ENCODE measurements around the gene PPM1K. TPM values are rescaled to one million over a fixed set of nuclear protein-coding genes. Genes with fewer than 3 reads are reported as not detected.

Gene PPM1K
- total RNA-seq, 1 donor from 2014 or later = 23.2 TPM

DNA sequence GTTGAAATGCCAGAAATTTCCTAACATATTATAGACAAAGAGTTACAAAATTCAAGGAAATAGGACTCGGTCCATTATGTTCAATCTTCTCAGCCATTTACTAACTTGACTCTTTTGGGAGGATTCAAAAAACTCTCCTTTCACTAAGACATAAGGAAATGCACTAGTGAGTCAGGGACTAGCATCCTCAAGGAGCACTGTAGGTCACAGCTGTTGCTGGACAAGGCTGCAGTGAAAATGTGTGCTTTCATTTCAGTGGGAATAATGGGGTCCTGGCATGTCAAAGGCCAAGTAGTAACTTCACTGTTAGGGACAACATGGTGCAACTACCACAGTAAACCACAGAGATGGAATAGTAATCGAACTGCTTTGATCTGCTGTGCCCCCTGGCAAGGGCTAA, 69.0 kb downstream of the PPM1K start:
- peaks cover 9% of the 10 kb centered on the region for H3K4me1 Mint-ChIP-seq (ENCODE audit: unreplicated experiment)
- DNase-seq (ENCODE audit: extremely low spot score, unreplicated experiment) = no peak
- TF ChIP-seq, protein P1, sequence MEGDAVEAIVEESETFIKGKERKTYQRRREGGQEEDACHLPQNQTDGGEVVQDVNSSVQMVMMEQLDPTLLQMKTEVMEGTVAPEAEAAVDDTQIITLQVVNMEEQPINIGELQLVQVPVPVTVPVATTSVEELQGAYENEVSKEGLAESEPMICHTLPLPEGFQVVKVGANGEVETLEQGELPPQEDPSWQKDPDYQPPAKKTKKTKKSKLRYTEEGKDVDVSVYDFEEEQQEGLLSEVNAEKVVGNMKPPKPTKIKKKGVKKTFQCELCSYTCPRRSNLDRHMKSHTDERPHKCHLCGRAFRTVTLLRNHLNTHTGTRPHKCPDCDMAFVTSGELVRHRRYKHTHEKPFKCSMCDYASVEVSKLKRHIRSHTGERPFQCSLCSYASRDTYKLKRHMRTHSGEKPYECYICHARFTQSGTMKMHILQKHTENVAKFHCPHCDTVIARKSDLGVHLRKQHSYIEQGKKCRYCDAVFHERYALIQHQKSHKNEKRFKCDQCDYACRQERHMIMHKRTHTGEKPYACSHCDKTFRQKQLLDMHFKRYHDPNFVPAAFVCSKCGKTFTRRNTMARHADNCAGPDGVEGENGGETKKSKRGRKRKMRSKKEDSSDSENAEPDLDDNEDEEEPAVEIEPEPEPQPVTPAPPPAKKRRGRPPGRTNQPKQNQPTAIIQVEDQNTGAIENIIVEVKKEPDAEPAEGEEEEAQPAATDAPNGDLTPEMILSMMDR (conservative IDR thresholded peaks at IDR 0.05) = no peak
- H3K27ac Mint-ChIP-seq = no peak overlapping the region
- H3K36me3 Mint-ChIP-seq = no peaks in the 10 kb centered on the region
- H3K9me3 Mint-ChIP-seq = peaks cover 4% of the 10 kb centered on the region
- peaks cover 7% of the 10 kb centered on the region for H3K27me3 Mint-ChIP-seq
- no peak overlapping the region for H3K4me3 Mint-ChIP-seq

DNA sequence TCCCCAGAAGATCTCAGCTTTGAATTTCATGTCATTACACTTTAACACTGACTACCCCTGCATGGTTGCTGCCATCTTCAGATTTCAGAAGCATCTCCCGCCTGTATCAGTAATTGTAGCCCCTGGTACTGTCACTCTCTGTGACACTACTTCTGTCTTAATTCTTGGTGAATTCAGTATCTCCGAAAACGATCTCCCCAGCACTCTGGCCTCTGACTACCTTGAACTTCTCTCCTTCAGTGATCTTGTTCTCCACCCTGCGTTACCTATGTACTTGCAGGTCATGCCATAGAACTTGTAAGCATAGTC, 72.2 kb downstream of the PPM1K start:
- H3K27me3 Mint-ChIP-seq = peaks cover 4% of the 10 kb centered on the region
- H3K9me3 Mint-ChIP-seq = no peaks in the 10 kb centered on the region
- no peaks in the 10 kb centered on the region for H3K36me3 Mint-ChIP-seq
- H3K4me3 Mint-ChIP-seq = no peak overlapping the region
- H3K4me1 Mint-ChIP-seq (ENCODE audit: unreplicated experiment) = peaks cover 5% of the 10 kb centered on the region
- TF ChIP-seq, protein P1 (conservative IDR thresholded peaks at IDR 0.05) = no peak
- DNase-seq (ENCODE audit: extremely low spot score, unreplicated experiment) = no peak
- H3K27ac Mint-ChIP-seq = no peak overlapping the region

DNA sequence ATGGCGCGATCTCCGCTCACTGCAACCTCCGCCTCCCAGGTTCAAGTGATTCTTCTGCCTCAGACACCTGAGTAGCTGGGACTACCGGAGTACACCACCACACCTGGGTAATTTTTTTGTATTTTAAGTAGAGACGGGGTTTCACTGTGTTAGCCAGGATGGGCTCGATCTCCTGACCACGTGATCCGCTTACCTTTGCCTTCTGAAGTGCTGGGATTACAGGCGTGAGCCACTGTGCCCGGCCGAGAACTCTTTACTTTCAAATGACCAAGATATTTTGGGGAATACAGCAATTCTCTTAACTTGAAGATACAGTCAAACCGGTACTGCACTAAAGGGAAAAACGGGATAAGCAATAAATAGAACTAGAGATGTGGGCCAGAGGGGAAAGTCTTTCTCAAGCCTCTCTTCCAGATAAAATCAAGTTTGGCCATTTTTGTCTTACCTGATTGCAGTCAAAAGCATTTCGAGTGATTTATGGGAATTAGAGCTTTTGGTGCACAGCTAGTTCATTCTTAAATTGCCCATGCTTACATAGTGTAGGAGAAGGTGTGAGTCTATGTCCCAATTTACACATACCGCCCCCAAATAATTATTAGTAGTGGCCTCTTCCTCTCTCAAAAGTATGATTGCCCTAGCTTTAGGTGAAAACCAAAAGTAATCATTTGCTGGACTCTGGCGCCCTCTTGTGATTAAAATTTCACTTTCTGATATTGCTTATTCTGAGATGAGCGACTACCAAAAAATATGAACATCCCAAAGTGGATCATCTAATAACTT, 72.7 kb downstream of the PPM1K start:
- Mint-ChIP-seq H3K36me3 (no peaks in the 10 kb centered on the region), H3K4me1 (ENCODE audit: unreplicated experiment) (peaks cover 5% of the 10 kb centered on the region), H3K27me3 (peaks cover 4% of the 10 kb centered on the region), H3K4me3 (no peak overlapping the region), H3K27ac (no peak overlapping the region), H3K9me3 (no peaks in the 10 kb centered on the region)
- no peak for DNase-seq (ENCODE audit: extremely low spot score, unreplicated experiment)
- TF ChIP-seq, protein P1 (conservative IDR thresholded peaks at IDR 0.05) = peak; percentile 94

DNA sequence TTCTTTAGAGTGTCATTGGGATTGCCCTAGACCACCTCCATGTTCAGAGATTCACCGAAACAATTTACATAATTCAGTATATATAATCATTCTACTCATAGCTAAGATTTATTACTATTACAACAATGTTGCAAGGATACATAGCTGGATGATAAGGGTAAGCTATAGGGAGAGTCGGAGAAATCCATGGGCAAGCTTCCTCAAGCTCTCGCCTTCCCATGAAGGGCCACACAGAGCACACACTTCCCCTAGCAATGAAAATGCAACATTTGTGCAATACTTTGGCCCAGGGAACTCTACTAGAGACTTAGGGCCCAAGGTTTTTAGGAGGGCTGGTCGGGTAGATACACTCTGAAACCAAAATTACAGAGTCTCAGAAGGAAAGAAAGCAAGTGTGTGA, 76.2 kb downstream of the PPM1K start:
- H3K27ac Mint-ChIP-seq = no peak overlapping the region
- TF ChIP-seq, protein P1 (conservative IDR thresholded peaks at IDR 0.05) = no peak
- H3K4me1 Mint-ChIP-seq (ENCODE audit: unreplicated experiment) = peaks cover 9% of the 10 kb centered on the region
- H3K4me3 Mint-ChIP-seq = no peak overlapping the region
- H3K9me3 Mint-ChIP-seq = no peaks in the 10 kb centered on the region
- DNase-seq (ENCODE audit: extremely low spot score, unreplicated experiment) = no peak
- H3K36me3 Mint-ChIP-seq = no peaks in the 10 kb centered on the region
- H3K27me3 Mint-ChIP-seq = peaks cover under 1% of the 10 kb centered on the region

Other genes starting within 250 kb of the PPM1K start
- 21.5 and 77.7 TPM in 2 replicates for gene ABCG2, start 125.9 kb downstream of the PPM1K start, total RNA-seq (ENCODE audit: low replicate concordance)
- 13.1 and 30.8 TPM in 2 replicates for gene HERC6, start 94.3 kb upstream of the PPM1K start, total RNA-seq (ENCODE audit: low replicate concordance)
- gene HERC5, start 172.6 kb upstream of the PPM1K start, total RNA-seq (ENCODE audit: low replicate concordance) = 1.4 and 1.6 TPM in 2 replicates
- gene PYURF, start 239.2 kb upstream of the PPM1K start, total RNA-seq (ENCODE audit: low replicate concordance) = 58.6 and 63.7 TPM in 2 replicates

All from type B pancreatic cell (in vitro differentiated cells).